HTR-8/SVneo (cell line): ENCODE results near the gene DCST2.
A peak's percentile ranks its signal among the peaks of the same experiment; 100 is the strongest.
"Not testable (repeated sequence)": the region's sequence is repeated elsewhere in the genome, so short reads cannot be mapped to it uniquely, and the experiment has no call there.

Source experiments
- DNase-seq: peaks from one replicate; pipeline ENCODE4 v3.0.0; 2011; ENCODE audit warnings: low spot score, mixed read lengths; ENCODE audit not compliant: insufficient read length
- FAIRE-seq: peaks from 2 replicates; lab custom pipeline; 2011; peaks lifted over from hg19 to GRCh38; lab: Jason Lieb, UNC

The DCST2 gene

DNA sequence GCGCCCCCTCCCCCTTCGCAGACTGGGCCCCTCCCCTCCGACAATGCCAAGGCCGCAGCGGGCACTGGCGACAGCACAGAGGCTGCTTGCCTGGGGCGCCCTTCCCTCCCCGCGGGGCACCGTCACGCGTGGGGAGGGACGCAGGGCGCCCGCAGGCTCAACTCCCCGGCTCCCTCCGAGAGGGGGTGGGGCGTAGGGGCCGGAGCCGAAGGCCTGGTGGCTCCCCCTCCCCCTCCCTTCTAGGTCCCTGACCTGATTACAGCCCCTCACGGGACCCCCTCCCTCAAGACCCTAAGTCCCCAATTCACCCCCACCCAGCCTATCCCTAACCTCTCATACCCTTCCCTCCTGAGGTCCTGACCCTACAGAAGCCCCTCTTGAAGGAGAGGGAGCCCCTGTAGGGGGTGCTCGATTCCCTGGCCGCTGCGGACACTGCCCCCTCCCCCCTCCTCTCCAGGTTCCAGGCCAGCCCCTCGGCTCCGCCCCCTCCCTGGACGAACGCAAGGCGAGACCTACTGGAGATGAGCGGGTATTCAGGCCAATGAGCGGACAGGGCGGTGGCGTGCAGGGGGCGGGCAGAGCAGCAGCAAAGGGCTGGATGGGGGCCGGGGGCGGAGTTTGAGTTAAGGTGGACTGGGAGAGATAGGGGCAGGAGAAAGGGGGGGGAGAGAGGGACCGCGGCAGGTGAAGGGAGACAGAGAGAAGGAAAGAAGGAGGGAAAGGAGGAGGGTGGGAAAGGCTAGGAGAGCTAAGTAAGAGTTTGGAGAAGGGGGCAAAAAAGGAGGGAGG is 31.7 kb downstream of the DCST2 start:
- DNase-seq (peak; percentile 96), FAIRE-seq (no peak)

DNA sequence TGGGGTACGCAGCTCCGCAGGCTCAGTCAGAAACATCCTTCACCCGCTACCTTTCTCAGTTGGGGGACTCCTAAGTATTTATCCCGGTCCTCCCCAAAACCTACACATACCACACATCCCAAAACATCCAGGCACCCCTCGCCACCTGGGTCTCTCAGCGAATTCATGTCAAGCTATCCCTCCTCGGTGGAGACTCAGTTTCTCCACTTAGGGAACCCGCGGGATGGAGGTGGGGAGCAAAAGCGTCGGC is 32.2 kb downstream of the DCST2 start:
- peak; percentile 38 for DNase-seq
- FAIRE-seq, result no peak

DNA sequence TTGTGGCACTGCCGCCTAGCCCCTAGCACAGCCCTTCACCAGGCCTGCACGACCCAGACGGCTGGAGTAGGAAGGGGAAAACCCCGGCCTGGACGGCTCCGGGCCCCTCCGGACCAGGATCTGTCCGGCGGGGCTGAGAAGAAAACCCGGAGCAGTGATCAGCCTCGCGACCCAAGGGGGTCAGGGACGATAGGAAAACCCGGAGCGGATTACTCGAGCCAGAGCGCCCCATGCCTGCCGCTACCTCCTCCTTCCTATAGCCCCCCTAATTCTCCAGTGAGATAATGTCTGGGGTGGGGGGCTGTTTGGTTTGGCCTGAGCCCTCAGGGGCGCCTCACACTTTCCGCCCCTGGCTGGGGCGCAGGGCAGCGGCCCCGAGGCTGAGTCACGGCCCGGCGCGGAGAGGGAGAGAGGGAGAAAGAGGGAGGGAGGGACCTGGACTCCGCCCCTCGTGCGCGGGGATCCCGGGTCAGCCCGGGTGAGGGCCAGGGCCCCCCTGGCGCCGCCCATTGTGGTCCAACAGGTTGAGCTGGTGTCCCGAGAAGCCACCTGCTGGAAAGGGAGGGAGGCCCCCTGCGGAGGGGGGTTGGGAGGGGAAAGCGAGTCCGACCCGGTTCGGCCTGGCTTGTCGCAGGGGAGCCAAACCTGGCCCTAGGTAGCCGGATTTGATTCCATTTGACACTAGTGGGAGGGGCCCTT is 32.7 kb downstream of the DCST2 start:
- FAIRE-seq (no peak), DNase-seq (peak; percentile 78)

DNA sequence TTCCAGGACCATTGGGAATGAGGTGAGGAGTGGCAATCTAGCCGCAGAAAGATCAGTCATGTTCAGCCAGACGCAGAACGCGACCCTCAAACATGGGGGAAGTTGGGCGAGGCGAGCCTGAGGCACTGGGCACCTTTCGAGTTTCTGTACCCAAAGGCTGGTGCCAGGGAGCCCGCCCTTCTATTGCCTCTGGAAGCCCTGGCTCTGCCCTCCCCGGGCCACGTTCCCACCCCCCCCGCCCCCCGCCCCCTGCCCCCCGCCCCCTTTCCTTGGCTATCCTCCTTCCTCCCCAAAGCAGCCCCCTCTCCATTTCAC is 33.2 kb downstream of the DCST2 start:
- DNase-seq (no peak), FAIRE-seq (no peak)

DNA sequence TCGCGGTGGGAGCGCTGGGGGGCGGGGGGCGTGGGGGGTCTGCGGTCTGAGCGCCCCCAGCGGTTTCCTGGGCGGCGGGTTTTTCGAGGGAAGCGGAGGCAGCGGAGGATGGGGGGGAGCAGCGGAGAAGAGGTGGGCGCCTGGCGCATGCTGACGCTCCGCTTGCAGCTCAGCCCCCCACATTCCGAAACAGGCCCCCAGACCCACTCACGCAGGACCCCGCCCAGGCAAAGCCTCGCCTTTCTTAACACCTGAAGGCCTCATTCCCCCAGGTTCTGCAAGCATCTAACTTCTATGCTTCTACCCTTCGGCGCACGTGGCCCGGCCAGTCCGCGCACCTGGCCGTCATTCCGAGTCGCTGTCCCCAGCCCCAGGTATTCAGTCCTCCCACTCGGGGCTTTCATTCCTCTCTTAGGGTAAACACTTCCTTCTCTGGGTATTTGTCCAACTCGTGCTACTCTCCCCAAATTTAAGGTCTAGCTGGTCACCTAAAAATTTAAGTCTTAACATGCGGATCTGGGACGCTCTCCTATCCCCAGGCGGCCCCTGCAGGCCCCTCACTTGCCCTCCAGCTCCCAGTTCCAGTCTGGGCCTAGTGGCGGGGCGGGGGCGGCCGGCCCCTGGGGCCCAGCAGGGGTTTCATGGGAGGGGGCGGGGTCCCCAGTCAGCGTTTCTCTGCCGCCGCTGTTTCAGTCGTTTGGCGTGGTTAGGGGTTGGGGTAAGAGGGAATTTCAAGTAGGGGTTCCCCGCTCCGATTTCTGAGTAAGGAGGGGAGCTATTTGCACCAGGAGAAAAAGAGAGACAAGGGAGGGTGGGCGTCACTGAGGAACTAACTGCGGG is 33.8 kb downstream of the DCST2 start:
- DNase-seq, result no peak
- FAIRE-seq, result no peak

GRCh38 chr1:154998818-154999570 is 34.6 kb downstream of the DCST2 start:
- DNase-seq (no peak), FAIRE-seq (no peak)

DNA sequence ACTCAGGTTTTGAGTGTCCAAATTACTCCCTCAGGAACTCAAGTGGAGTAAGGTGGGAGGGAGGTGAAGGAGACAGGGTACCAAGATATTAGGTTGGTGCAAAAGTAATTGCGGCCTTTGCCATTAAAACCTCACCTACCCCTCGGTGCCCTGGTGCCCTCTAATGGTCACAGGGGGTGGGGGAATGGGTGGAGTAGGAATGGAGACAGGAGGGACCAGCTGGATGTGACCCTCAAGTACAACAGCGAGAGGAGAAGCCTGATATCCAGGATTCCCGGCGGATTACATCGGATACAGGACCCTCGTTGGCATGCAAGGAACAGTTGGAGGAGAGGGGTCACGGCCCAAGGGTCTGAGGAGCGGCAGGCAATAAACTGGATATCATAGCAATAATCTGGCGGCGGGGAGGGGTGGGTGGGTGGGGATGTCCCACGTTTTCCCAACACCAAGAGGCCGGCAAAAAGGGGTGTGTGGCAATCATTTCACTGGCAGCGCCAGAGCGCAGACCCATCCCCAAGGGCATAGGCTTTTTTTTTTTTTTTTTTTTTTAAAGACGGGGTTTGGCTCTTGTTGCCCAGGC is 35.3 kb downstream of the DCST2 start:
- FAIRE-seq (no peak), DNase-seq (no peak)

DNA sequence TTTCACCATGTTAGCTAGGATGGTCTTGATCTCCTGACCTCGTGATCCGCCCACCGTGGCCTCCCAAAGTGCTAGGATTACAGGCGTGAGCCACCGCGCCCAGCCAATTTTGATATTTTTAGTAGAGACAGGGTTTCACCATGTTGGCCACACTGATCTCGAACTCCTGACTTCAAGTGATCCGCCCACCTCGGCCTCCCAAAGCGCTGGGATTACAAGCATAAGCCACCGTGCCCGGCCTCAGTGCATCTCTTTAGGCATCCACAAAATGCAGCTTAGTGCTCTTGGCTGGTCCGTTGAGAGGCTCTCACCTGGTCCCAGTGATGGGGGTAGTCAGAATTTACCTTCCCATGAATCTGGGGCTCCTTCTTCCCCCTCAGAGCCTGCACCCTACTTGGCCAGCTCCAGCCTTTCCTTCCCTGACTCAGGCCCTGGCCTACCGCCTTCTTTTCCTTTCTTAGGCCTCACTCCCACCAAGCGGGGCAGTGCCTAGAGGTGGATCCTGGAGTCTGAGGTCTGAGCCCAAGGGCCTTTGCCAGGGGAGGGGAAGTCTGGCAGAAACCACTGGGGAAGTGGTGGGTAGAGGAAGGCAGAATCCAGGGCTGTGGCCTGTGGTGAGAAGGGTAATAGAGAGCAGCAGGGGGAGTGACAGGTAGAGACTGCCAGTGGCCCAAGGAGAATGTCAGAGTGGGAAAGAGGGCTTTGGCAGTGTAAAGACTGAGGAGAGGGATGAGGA is 36.4 kb downstream of the DCST2 start:
- FAIRE-seq, result no peak
- DNase-seq, result no peak

DNA sequence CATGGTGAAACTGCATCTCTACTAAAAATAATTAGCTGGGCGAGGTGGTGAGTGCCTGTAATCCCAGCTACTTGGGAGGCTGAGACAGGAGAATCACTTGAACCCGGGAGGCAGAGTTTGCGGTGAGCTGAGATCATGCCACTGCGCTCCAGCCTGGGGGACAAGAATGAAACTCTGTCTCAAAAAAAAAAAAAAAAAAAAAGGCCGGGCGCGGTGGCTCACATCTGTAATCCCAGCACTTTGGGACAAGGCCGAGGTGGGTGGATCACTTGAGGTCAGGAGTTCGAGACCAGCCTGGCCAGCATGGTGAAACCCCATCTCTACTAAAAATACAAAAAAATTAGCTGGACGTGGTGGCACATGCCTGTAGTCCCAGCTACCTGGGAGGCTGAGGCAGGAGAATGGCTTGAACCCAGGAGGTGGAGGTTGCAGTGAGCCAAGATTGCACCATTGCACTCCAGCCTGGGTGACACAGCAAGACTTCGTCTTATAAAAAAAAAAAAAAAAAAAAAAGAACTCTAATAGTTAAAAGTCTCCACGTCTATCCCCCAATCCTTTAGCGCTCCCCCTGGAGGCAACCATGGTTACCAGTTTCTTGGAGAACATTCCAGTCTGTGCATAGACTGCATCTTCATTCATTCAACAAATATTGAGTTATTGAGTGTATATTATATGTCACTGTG is 38.1 kb downstream of the DCST2 start:
- DNase-seq, FAIRE-seq: not testable (repeated sequence)

DNA sequence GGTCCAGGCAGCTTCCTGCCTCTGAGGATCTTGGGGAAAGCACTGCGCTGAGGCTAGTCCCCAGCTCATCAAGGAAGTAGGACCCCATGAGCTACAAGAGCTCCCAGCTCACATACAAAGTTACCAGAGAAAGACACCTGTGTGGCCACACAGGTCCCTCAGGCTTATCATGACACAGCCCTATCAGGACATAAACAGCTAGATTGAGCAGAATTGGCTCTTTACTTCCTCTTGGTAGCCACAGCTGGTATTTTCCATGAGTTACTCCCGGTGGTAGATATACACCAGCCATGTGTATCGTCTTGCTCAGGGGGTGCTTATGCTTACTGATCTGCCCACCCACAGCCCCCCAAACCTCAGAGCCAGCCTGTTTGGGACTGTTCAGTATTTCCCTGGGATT is 39.0 kb downstream of the DCST2 start:
- FAIRE-seq, result no peak
- no peak for DNase-seq

DNA sequence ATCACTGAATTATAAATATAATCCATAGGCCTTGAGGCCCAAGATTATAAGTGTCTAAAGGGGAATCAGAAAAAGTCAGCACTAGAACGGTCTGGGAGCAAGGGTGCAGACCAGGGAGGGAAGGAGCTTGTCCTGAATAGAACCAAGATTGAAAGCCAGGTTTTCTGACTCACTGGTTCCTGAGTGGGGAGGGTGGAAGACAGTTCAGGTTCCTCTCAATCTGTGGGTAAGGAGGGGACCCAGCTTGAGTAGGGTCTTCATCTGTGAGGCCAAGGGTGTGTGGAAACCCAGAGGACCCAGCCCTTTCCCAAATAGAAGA is 39.4 kb downstream of the DCST2 start:
- no peak for DNase-seq
- no peak for FAIRE-seq

DNA sequence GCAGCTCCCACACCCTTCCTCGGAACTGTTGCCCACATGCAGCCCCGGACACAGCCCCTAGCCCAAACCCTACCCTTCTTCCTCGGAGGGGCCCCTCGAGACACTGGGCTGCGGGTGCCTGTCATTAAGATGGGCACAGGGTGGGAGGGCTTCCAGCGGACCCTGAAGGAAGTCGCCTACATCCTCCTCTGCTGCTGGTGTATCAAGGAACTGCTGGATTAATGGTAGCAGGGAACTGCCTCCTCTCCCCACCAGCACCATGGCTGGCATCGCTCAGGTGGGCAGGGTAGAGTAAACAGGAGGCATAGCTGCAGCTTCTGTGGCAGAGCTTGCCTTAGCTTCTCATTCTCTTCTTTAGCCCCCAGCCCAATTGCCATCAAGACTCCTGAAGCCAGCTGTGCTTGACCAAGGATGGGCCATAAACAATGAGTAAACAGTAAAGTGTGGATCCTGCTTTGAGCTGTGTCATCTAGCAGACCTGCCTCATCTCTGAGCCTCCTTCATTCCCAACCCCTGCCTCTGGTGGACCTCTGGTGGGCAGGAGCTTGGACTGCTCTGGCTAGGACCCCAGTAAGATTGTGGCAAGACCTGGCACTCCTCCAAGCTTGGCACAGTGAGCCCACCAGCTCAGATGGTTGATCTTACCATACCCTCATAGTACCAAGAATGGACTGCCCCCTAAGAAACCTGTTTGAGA is 39.9 kb downstream of the DCST2 start, which contains the start of gene LENEP:
LENEP (plus strand) TSS at position 15 of the 697 bp plus-strand sequence; CDS start at position 37, 22 bp downstream.
- DNase-seq, result no peak
- FAIRE-seq, result no peak

DNA sequence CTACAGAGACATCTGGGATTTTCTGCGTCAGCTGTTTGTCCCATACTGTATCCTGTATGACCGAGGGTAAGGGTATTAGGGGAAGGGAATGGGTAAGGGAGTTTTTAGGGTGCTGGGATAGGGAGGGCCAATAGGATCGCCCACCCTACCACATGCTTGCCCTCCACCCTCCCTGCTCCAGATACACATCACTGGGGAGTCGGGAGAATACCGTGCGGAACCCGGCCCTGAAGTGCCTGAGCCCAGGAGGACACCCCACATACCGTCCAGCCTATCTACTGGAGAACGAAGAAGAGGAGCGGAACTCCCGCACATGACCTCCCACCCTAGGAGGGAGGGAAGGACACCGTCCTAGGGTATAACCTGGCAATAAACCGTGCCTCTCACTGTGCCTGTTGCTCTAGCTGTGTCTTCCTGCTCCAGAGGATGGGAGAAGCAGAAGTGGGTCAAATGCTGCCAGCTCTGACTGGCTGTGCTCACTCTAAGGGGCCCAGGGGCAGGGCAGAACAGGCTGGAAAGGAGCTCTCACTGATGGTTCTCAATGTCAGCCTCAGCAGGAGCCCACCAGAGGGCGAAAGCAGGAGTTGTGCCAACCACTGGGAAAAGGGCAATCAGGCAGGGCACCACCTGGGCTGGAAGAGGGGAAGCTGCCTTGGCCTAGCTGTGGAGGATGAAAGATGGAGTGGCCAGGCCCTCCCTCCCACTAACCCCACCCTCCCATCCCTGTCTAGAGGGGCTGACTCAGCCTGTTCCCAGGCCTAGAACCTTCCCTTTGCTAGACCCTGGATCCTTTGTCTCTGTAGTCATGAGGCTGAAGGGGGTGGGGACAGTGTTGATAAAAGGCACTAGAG is 40.6 kb downstream of the DCST2 start:
- no peak for FAIRE-seq
- DNase-seq, result no peak

DNA sequence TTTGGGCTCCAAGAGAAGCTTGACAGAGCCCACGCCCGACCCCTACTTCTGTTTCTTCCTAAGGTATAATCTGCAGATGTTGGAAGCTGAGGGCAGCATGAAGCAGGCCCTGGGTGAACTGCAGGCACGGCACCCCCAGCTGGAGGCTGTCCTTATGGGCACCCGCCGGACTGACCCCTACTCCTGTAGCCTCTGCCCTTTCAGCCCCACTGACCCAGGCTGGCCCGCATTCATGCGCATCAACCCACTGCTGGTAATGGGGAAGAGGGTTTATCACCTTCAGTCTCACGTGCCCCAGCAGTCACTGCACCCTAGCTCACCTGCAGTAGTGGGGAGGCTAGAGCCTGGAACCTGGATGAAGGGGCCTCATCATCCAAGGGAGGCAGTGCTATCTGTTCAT is 43.3 kb downstream of the DCST2 start:
- FAIRE-seq, result no peak
- no peak for DNase-seq

- no peak for DNase-seq
These were observed 44.3 kb downstream of the DCST2 start for GRCh38 chr1:154989195-154989860.

DNA sequence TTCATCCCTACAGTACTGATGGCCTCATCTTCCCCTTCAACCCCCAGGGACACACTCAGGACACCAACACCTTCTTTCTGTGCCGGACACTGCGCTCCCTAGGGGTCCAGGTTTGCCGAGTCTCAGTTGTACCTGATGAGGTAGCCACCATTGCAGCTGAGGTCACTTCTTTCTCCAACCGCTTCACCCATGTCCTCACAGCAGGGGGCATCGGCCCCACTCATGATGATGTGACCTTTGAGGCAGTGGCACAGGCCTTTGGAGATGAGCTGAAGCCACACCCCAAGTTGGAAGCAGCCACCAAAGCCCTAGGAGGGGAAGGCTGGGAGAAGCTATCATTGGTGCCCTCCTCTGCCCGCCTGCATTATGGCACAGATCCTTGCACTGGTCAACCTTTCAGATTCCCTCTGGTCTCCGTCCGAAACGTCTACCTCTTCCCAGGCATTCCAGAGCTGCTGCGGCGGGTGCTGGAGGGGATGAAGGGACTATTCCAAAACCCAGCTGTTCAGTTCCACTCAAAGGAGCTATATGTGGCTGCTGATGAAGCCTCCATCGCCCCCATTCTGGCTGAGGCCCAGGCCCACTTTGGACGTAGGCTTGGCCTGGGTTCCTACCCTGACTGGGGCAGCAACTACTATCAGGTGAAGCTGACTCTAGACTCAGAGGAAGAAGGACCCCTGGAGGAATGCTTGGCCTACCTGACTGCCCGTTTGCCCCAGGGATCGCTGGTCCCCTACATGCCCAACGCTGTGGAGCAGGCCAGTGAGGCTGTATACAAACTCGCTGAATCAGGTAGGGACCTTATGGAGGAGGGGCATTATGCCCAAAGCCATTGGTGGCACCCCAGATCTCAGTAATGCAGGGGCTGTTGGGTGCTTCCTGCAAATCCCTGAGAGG is 45.3 kb downstream of the DCST2 start:
- DNase-seq (no peak), FAIRE-seq (no peak)

More at GRCh38 chr1:154989195-154989860, 44.3 kb downstream of the DCST2 start:
- no peak for FAIRE-seq
